ENCODE data around the gene WDR88.

DNA sequence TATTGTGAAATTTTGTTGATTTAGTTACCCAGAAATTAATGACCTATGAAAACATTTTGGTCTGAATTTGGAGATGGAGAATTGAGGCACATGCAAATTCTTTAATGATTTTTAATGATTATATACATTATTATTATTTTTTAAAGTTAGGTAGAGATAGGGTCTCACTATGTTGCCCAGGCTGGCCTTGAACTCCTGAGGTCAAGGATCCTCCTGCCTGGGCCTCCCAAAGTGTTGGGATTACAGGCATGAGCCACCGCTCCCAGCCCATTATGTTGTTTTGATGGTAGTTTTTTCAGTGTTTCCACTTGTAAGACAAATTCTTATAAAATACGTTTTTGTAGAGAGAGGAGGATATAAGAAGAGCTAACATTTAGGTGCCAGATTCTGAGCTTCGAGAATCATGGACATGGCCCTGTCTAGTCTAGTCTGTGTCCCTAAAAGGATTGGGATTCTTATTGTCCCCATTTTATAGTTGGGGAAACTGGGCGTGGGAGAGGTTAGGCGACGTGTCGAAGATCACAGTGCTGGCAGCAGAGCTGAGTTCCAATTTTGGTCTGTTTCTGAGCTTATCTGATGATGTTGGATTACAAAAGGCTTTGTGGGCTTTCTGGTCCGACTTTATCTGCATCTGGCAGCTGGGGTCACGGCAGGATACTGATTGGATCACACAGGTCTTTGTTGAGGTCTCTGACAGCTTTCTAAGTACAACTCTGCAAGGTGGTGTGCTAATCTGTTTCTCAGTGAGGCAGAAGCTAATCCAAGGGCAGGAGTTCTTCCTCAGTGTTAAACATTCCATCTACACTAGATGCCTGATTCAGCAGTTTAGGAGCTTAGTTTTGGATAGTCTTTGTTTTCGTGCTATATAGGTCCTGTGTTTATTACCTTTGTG, 7.5 kb upstream of the WDR88 start:
- TF ChIP-seq, protein P1, sequence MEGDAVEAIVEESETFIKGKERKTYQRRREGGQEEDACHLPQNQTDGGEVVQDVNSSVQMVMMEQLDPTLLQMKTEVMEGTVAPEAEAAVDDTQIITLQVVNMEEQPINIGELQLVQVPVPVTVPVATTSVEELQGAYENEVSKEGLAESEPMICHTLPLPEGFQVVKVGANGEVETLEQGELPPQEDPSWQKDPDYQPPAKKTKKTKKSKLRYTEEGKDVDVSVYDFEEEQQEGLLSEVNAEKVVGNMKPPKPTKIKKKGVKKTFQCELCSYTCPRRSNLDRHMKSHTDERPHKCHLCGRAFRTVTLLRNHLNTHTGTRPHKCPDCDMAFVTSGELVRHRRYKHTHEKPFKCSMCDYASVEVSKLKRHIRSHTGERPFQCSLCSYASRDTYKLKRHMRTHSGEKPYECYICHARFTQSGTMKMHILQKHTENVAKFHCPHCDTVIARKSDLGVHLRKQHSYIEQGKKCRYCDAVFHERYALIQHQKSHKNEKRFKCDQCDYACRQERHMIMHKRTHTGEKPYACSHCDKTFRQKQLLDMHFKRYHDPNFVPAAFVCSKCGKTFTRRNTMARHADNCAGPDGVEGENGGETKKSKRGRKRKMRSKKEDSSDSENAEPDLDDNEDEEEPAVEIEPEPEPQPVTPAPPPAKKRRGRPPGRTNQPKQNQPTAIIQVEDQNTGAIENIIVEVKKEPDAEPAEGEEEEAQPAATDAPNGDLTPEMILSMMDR (IDR thresholded peaks at IDR 0.05 in 4 of 5, conservative IDR thresholded peaks at IDR 0.05 in 1 of 5), result no peak
- TF ChIP-seq POLR2A (IDR thresholded peaks at IDR 0.05), result no peak

Data from gastrocnemius medialis (tissue), 4 donors.